HG03439 (cell line): Measurements from ENCODE around the gene CYP2R1.

Experiments
- ATAC-seq: cut with Tn5 transposase; IDR thresholded peaks from one replicate; pipeline ENCODE4 v1.9.1; 2021; ENCODE audit warnings: mild to moderate bottlenecking, moderate library complexity; ENCODE audit not compliant: unreplicated experiment

CYP2R1 gene

DNA sequence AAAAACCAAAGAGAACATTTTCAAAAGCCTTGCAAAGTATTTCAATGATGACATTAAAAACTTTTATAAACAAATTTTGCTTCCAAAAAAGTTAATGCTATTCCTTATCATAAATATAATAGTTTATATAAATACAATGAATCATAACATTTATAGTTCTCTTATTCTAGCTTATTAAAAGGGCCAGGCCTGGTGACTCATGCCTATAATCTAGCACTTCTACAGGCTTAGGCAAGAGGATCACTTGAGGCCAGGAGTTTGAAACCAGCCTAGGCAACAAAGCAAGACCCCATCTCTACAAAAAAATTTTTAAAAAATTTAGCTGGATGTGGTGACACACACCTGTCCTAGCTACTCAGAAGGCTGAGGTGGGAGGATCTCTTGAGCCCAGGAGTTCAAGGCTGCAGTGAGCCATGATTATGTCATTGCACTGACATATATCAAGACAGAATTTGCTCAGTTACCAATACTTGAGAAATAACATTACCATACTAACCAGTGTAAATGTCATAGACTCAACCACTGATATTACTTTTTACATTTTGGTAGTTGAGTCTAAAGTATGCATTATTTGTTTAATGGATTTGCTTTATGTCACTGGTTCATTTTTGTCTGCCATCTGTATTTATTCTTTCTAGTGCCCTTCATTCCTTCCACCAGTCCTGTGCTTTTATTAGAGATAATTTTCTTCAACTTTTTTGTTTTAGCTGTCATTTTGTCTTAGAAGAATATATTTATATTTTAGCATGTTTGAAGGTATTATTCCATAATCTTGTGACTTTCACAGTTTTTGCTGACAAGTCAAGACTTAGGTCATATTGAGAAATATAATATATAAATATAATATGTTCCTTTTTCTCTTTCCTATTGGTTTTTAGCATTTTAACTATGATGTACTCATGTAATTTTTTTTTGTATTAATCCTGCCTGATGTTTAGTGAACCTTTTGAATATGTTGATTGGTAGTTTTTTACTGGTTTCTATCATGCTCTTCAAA is 56.2 kb downstream of the CYP2R1 start:
- no peak for ATAC-seq
